GM21737 (cell line): Measurements from ENCODE around the gene CATSPERE.
"Not testable (repeated sequence)": the region's sequence is repeated elsewhere in the genome, so short reads cannot be mapped to it uniquely, and the experiment has no call there.

Experiments used
- ATAC-seq: cut with Tn5 transposase; IDR thresholded peaks from one replicate; pipeline ENCODE4 v1.9.1; 2021; ENCODE audit warnings: mild to moderate bottlenecking, moderate library complexity; ENCODE audit not compliant: unreplicated experiment

Gene CATSPERE

DNA sequence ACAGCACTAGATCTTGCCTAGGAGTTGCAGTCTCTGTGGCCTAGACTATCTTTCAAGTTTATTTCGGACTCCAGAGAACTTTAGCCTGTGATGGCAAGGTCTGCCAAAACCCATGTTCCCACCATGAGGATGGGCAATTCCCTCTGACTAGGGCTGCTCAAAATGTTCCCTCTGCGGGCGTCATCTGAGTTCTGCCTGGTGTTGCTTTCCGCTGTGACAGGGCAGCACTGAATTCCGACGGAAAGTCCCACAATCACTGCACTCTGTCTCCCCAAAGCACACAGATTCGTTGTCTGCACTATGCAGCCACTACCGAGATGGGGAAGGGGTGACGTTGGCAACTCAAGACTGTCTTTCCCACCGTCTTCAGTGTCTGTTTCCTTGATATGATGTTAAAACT, 75.2 kb downstream of the CATSPERE start:
- ATAC-seq, result no peak

DNA sequence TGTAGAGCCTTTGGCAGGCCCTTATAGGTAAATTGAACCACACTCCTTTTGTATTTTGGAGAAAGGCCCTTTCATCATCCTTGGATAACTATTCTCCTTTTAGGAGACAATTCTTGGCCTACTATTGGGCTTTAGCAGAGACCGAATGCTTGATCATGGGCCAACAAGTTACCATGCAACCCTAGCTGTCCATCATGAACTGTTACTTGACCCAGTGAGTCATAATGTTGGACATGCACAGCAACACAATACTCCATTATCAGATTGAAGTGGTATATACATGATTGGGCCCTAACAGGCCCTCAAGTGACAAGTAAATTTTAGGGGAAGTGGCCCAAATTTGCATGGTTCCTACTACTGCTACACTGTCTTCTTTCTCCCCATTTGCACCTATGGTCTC, 84.4 kb downstream of the CATSPERE start:
- no peak for ATAC-seq

DNA sequence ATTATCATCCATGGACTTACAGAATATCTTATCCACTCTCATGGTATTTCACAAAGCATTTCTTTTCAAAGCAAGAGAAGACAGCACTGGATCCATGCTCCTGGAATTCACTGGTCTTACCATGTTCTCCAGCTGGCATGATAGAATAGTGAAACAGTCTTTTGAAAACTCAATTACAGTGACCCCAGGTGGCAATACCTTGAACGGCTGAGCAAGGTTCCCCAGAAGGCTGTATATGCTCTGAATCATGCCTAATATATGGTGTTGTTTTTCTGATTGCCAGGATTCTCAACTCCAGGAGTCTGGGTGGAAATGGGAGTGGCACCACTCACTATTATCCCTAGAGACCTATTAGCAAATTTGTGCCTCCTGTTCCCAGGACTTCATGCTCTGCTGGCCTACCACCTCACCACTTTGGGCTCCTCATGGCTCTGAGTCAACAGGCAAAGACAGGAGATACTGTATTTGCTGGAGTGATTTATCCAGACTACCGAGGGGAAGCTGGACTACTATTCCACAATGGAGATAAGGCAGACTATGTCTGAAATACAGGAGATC, 87.6 kb downstream of the CATSPERE start:
- no peak for ATAC-seq

DNA sequence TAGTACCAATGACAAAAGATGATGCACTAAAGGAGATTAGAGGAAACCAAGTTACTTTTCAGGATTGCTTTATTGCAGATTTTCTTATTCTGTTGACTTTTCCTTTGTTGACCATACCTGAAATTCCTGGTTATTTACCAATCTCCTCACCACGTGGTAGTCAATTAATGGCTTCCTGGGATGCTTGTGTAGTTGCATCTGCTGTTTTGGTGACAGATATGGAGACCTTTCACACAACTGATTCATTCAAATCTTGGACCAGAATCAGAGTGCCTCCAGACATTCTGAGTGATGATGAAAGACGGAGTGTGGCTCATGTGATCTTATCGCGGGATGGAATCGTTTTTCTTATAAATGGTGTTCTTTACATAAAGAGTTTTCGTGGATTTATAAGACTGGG, 91.3 kb downstream of the CATSPERE start:
- no peak for ATAC-seq

DNA sequence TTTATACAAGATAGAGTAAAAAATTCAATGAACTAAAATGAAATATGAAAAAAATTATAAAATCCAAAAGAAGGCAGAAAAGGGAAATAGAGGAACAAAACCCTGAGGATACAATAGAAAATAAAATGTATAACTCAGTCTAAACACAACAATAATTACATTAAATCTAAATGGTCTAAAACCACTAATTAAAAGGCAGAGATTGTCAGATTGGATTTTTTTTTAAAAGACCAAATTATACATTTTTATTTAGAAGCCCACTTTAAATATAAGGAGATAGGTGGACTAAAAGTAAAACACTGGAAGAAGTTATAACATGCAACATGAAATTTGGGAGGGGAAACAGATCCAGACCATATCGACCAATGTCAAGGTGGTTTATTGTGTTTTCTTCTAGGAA, 95.2 kb downstream of the CATSPERE start:
- no peak for ATAC-seq

DNA sequence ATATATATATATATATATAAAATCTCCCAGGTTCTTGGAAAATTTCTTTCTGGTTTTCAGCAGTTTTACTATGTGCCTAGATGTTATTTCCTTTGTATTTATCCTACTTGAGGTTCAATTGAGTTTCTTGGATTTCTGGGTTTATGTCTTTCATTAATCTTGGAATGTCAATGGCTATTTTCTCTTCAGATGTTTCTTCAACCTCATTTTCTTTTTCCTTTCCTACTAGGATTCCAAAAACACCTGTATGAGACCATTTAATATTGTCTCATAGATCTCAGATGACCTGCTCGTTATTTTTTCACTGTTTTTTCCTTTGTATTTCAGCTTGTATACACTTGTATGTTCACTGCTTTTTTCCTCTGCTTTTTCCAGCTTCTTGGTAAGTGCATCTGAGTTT, 96.5 kb downstream of the CATSPERE start:
- no peak for ATAC-seq

DNA sequence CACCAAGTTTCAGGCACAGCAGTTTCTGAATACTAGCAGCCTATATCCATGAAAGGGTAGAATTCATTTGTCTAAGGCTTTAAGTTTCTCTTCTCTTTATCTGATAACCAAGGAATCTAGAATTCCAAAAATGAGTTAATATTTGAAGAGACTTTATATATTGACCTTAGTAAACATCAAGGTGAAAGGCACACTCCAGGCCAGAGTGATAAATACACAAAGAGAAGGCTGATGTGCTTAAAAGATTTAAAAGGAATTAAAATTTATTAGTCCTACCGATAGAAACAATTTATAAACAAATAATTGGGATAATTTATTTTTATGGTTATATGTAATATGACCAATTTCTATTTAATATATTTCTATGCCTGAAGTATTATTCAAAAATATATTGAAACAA, 98.5 kb downstream of the CATSPERE start:
- no peak for ATAC-seq

DNA sequence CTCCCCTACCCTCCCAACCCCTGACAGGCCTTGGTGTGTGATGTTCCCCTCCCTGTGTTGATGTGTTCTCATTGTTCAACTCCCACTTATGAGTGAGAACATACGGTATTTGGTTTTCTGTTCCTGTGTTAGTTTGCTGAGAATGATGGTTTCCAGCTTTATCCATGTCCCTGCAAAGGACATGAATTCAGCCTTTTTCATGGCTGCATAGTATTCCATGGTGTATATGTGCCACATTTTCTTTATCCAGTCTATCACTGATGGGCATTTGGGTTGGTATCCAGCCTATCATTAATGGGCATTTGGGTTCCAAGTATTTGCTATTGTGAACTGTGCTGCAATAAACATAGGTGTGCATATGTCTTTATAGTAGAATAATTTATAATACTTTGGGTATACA, 101.8 kb downstream of the CATSPERE start:
- not testable (repeated sequence) for ATAC-seq

DNA sequence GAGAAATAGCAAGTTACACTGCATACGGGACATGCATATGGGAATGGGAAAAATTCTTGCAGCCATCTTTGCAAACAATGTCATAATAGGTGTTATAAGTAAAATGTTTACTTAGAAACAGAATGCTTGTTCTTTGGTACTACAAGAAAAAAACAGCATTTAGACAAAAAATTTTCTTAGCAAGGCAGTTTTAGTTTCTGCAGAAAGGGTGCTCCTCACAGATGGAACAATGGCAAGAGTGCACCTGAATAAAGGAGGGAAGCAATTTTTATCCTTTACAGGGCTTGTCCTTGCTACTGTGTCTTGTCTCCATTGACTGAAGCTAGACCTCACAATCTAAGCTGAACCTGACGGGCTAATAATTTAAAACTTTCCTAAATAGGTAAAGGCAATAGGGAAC, 112.7 kb downstream of the CATSPERE start:
- no peak for ATAC-seq

DNA sequence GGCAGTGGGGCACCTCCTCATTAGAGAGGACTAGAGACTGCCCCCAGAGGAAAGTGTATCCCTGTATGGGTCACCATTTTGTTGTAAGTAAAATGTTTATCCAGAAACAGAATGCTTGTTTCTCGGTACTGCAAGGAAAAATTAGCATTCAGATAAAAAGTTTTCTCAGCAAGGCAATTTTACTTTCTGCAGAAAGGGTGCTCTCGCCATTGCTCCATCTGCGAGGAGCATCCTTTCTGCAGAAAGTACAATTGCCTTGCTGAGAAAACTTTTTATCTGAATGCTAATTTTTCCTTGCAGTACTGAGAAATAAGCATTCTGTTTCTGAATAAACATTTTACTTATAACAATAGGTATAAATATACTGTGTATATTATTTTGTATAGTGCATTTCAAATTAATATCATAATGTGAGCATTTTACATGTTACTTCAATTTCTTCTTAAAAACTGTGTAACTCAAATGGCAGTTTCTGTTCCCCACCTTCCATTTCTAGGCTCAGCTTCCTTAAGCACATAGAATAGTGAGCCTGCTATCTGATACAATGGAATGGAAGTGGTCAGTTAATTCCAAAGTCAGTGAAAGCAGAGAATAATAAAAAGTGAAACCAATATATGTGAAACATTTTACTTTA, 115.3 kb downstream of the CATSPERE start:
- ATAC-seq, result no peak

DNA sequence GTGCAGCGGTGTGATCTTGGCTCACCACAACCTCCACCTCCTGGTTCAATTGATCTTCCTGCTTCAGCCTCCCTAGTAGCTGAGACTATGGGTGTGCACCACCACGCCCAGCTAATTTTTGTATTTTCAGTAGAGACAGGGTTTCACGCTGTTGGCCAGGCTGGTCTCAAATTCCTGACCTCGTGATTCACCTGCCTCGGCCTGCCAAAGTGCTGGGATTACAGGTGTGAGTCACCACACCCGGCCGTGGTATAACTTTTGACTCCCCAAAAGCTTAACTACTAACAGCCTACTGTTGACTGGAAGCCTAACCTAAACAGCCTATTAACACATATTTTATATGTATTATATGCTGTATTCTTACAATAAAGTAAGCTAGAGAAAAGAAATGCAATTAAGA, 117.1 kb downstream of the CATSPERE start:
- ATAC-seq, result not testable (repeated sequence)

DNA sequence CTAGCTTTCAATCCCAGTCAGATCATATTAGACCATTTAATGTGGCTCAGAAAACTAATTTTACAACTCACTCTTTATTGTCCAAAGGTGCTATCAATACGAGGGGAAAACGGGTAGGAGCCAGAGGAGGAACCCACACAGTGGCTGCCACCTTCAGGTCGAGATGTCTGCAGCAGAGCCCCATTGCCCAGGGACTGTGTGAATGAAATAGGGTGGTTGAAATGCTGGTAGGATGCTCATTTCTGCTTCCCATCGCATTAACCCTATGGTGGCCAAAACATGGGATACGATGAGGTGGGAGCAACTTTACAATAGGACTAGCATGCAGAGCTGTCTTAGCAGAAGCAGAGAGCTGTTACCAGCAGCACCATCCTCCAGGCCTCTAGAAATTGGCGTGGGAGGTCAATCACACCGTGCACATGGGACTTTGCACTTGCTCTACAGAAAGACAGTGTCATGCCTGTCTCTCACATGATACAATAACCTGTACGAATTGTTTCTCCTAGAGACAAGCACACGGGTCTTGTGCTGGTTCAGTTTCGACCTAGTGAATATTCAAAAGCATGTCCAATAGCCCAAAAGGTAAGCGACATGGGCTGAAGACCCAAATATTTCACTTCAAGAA, 122.4 kb downstream of the CATSPERE start:
- ATAC-seq, result no peak

DNA sequence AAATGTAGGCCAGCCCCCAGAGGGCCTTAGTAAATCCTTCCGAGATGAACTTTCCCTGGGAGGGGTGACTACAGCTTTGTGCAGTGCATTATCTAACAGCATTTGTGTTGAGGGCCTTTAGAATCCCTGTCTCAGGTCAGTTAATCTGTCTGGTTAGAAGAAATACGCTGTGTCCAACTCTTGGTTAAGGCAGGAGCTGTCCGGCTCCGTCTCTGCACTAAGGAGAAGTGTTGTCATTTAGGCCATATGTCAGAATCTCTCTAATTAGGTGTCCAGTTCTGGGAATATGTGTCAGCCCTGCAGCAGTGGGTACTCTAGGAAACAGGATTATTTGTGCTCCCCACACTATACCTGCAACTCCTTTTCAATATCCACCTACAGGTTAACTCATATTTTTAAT, 124.8 kb downstream of the CATSPERE start:
- no peak for ATAC-seq

DNA sequence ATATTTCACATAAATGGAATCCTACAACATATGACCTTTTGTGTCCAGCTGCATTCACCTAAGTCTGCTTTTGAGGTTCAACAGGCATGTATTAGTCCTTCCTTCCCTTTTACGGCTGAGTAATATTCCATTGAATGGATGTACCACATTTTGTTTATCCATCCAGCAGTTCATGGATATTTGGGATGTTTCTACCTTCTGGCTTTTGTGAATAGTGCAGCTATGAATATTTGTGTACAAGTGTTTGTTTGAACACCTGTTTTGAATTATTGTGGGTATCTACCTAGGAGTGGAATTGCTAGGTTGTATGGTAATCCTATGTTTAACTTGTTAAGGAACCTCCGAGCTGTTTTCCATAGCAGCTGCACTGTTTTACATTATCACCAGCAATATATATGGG, 129.6 kb downstream of the CATSPERE start:
- no peak for ATAC-seq

DNA sequence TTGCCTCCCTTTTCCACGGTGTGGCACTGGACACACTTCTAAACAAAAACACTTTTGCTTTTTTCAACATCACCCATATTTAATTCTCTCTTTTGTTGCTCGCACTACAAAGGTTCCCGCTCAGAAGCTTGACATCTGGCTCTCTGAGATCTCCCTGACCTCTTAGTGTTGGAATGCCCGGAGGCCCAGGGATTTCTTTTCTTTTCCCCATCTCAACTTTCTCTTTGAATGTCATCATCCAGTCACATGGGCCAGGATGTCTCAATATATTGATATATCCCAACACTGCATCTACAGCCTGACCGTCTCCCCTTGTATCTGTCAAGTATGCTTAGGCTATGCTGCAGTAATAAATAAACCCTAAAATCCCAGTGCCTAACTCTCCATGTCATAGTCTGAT, 137.5 kb downstream of the CATSPERE start:
- ATAC-seq, result no peak

DNA sequence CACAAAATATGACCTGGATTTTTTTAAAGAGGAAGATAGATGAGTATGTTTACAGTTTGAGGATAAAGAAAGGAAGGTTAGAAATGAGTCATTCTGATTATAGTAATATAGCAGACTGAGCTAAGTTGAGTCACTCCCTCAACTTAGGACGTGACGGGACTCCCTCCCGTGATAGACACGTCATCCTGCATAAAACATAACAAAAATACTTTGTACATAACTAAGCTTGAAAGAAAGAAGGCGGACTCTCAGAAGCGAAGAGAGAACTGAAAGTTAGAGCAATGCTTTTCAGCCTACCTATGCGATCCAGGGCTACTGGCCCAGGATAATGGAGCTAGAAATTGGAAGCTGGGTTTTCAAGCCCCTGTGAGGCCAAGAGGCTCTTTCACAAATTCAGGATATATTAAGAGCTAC, 138.9 kb downstream of the CATSPERE start:
- peak; percentile 92 for ATAC-seq

DNA sequence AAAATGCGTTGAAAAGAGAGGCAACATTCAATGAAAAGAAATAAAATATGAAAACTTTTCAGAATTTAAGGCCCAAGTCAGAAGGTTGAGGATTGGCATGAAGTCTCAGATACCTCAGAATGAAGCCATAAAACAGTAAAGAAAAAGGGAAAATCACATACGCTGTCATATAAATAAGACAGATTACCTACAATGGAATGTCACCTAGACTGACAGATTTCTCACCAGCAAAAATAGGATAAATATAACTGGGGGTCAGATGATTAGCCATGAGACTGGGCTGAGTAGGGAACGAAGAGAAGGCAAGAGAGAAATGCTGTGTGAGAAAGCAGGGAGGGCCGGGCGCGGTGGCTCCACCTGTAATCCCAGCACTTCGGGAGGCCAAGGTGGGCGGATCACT, 140.3 kb downstream of the CATSPERE start:
- no peak for ATAC-seq

DNA sequence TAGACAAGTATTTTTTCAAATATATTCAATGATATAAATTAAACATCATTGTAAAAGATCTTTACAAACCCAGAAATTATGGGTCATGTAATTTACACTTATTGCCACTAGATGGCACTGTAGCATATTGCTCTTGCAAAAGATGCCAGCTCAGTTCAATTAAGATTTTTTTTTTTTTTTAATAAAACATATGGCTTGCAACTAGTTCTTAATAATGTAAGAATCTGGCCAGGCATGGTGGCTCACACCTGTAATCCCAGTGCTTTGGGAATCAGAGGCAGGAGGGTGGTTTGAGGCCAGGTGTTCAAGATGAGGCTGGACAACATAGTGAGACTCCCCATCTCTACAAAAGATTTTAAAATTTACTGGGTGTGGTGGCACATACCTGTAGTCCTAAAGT, 142.4 kb downstream of the CATSPERE start:
- no peak for ATAC-seq

DNA sequence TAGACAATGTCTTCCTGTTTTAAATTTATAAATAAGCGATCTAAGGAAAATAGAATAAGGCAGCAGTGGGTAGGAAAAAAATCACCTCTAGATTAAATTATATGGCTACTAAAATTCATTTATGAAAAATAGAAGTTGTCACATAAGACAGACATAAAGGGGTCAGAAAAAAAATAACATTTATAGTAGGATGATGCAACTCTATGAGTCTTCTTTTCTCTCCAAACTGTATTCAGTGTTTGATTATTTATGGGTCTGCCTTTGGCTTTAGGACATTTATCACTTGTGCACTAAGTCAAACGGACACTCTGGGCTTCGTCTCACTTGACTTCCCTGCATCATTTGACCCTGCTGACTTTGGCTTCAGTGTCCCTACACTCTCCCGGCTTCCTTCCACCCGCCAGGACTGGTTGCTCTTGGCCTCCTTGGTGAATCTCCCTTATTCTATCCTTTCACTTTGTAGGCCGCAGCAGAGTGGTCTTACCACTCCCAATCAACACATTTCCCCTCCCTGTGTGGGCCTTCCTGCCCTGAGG, 144.8 kb downstream of the CATSPERE start:
- ATAC-seq, result no peak

DNA sequence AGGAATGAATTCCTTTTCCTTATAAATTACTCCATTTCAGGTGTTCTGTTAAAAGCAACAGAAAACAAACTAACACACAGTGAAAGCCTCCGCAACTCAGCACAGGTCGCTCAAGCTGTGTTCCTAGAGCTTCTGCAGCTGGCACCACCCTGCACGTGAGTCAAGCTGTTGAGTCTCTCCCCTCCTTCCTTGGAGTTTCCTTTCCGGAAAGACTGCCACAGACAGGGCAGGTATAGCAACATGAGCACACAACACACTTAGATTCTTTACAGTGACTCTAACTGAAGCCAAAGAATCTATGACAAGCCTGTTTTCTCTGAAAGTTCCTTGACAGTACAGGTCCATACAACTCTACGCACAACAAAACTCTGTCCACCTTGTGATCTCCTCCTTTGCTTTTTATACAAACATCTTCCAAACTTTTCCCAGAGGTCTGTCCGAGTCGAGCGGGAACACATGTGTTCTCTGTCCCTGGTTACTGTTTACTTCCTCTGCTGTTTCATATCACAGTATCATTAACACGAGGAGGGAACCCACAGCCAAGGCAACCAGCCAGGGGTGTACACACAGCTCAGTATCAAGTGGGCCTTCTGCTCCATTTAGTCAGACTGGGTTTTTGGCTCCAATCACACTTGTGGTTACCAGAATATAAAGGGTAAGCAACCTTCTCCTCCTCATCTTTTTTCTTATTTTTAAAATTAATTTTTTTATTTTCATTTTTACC, 153.2 kb downstream of the CATSPERE start:
- no peak for ATAC-seq

DNA sequence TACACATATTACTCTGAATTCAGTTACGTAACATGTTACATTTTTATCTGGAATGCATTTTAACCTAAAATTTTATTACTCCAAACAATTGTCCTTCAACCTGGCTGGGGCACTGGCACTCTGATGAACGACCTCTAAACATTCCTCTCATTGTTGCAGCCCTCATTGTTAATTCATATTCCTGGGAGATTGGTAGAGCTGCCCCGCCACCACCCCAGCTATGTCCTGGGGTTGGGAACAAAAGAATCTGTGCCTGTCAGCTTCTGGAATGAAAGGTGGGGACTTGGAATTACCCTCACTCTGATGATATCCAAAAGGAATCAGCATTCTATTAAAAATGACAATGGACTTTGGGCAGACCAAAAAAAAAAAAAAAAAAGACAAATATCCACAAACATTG, 153.8 kb downstream of the CATSPERE start:
- no peak for ATAC-seq

DNA sequence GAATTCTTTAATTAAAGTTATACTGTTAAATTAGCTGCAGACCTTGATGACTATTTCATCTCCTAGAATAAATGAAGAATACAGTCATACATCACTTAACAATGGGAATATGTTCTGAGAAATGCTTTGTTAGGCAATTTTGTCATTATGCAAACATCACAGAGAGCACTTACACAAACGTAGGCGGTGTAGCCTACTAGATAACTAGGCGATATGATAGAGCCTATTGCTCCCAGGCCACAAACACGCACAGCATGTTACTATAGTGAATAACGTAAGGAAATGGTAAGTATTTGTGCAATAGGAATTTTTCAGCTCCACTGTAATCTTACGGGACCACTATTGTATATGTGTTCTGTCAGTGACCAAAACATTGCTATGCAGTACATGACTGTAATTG, 154.2 kb downstream of the CATSPERE start:
- no peak for ATAC-seq
